Neutrophil (primary cell): ENCODE data around the gene RANBP17.

ENCODE experiments used
- H3K27ac ChIP-seq: fragments of 200-600 bp; sonication (generic); 2 replicates; pipeline ENCODE4 v1.5.1; 2016; ENCODE audit warnings: mild to moderate bottlenecking, moderate library complexity
- H3K27me3 ChIP-seq: fragments of 200-600 bp; sonication (generic); 2 replicates; pipeline ENCODE4 v1.6.0; 2016; ENCODE audit warnings: mild to moderate bottlenecking
- H3K36me3 ChIP-seq: fragments of 200-600 bp; sonication (generic); 2 replicates; pipeline ENCODE4 v1.5.1; 2017
- H3K4me1 ChIP-seq, 2 experiments: fragments of 200-600 bp in 1 of 2; sonication (generic) in 1 of 2; 1 replicate in 1 of 2; 2 replicates in 1 of 2; pipeline versions ENCODE4 v1.5.1 to v1.6.1; 2013 to 2016; ENCODE audit warnings: low read depth in 1 of 2, low read length in 1 of 2, mild to moderate bottlenecking in 1 of 2, moderate library complexity in 1 of 2; ENCODE audit not compliant: control insufficient read depth in 1 of 2, insufficient read depth in 1 of 2
- H3K4me3 ChIP-seq, 2 experiments: fragments of 200-600 bp in 1 of 2; sonication (generic) in 1 of 2; 1 replicate in 1 of 2; 2 replicates in 1 of 2; pipeline ENCODE4 v1.5.1; 2013 to 2016; ENCODE audit warnings: low read depth in 1 of 2, low read length in 1 of 2, mild to moderate bottlenecking in 1 of 2, moderate library complexity in 1 of 2
- H3K9me3 ChIP-seq: fragments of 200-600 bp; sonication (generic); 2 replicates; pipeline ENCODE4 v1.5.1; 2016
- CTCF ChIP-seq: fragments of 200-600 bp; sonication (generic); IDR thresholded peaks from 2 replicates; pipeline ENCODE4 v1.5.1; 2016; ENCODE audit warnings: antibody characterized with exemption

The RANBP17 gene

GRCh38 chr5:170857066-170857465, 4.8 kb upstream of the RANBP17 start:
- H3K4me3 ChIP-seq = no peak overlapping the region
- H3K36me3 ChIP-seq = no peaks in the 10 kb centered on the region
- peaks cover 0 to 4% of the 10 kb centered on the region in 2 experiments for H3K4me1 ChIP-seq
- peaks cover 7% of the 10 kb centered on the region for H3K9me3 ChIP-seq
- H3K27ac ChIP-seq = no peak overlapping the region
- H3K27me3 ChIP-seq = peaks cover 24% of the 10 kb centered on the region
- TF ChIP-seq CTCF = no peak

- H3K9me3 ChIP-seq = peaks cover 7% of the 10 kb centered on the region
- no peak overlapping the region for H3K4me3 ChIP-seq
- H3K36me3 ChIP-seq = no peaks in the 10 kb centered on the region
- peaks cover 9 to 13% of the 10 kb centered on the region in 2 experiments for H3K4me1 ChIP-seq
- no peak overlapping the region for H3K27ac ChIP-seq
- H3K27me3 ChIP-seq = peaks cover 46% of the 10 kb centered on the region
- TF ChIP-seq CTCF = no peak
These were observed 1.4 kb upstream of the RANBP17 start for GRCh38 chr5:170860415-170860814.

GRCh38 chr5:170860818-170861666, 776 bp upstream of the RANBP17 start:
- no peak overlapping the region for H3K4me3 ChIP-seq
- H3K4me1 ChIP-seq = peaks cover 9 to 13% of the 10 kb centered on the region in 2 experiments
- H3K27me3 ChIP-seq = peaks cover 46% of the 10 kb centered on the region
- H3K36me3 ChIP-seq = no peaks in the 10 kb centered on the region
- TF ChIP-seq CTCF = no peak
- no peak overlapping the region for H3K27ac ChIP-seq
- peaks cover 7% of the 10 kb centered on the region for H3K9me3 ChIP-seq

- no peak for TF ChIP-seq CTCF
- H3K4me1 ChIP-seq = peaks cover 9 to 13% of the 10 kb centered on the region in 2 experiments
- H3K27ac ChIP-seq = no peak overlapping the region
- peaks cover 7% of the 10 kb centered on the region for H3K9me3 ChIP-seq
- H3K4me3 ChIP-seq = peak overlapping the region; percentile 38 to 55
- peaks cover 46% of the 10 kb centered on the region for H3K27me3 ChIP-seq
- no peaks in the 10 kb centered on the region for H3K36me3 ChIP-seq
These were observed 226 bp upstream of the RANBP17 start for GRCh38 chr5:170861667-170861916.

- peaks cover 9 to 13% of the 10 kb centered on the region in 2 experiments for H3K4me1 ChIP-seq
- H3K36me3 ChIP-seq = no peaks in the 10 kb centered on the region
- H3K9me3 ChIP-seq = peaks cover 7% of the 10 kb centered on the region
- H3K27me3 ChIP-seq = peaks cover 46% of the 10 kb centered on the region
- H3K4me3 ChIP-seq = no peak overlapping the region
- no peak for TF ChIP-seq CTCF
- no peak overlapping the region for H3K27ac ChIP-seq
These were observed 1.8 kb downstream of the RANBP17 start for GRCh38 chr5:170863646-170864045.
